H1 (cell line): ENCODE data around the gene UGT1A10. TPM values are rescaled to one million over a fixed set of nuclear protein-coding genes. Genes with fewer than 3 reads are reported as not detected.

Experiments used
- ASH2L ChIP-seq: fragments of 200-600, 300-600 bp; sonication (generic); IDR thresholded peaks from one replicate; pipeline ENCODE4 v1.7.1; 2017; ENCODE audit warnings: low read length
- RAD21 ChIP-seq, 2 experiments: IDR thresholded peaks in 1 of 2; conservative IDR thresholded peaks in 1 of 2; 2 replicates each; pipeline ENCODE4 v1.6.1; 2011; ENCODE audit warnings: low read depth in 2 of 2, low read length in 2 of 2, improper control_type of control experiment in 1 of 2, inconsistent platforms in 1 of 2, mild to moderate bottlenecking in 1 of 2, moderate library complexity in 1 of 2
- polyA plus RNA-seq, 7 experiments: library from polyadenylated mRNA; depleted of rRNA in 3 of 7; stranded (reverse) in 5 of 7; unstranded in 2 of 7; fragments of >200 nt in 5 of 7; fragments of 200-250 nt in 2 of 7; gene quantifications; 1 replicate in 5 of 7; 2 replicates in 1 of 7; 4 replicates in 1 of 7; pipeline versions ENCODE4 v1.2.1 to v1.2.3, GENCODE V29; 2011 to 2013; ENCODE audit warnings: missing spikeins in 2 of 7, mixed read lengths in 2 of 7
- total RNA-seq: library from RNA; stranded (reverse); fragmentation: NEBNext Ultra II Directional; extraction: Animal tissue kit (Norgen Biotek cat#: 25700); gene quantifications from 2 replicates; pipeline ENCODE4 v1.2.1, GENCODE V29; 2021

Gene UGT1A10
- total and polyA plus RNA-seq, 2 of the 8 experiments (the other 6 are each of a cell fraction or from before 2014, with no cell fraction given): not detected

DNA sequence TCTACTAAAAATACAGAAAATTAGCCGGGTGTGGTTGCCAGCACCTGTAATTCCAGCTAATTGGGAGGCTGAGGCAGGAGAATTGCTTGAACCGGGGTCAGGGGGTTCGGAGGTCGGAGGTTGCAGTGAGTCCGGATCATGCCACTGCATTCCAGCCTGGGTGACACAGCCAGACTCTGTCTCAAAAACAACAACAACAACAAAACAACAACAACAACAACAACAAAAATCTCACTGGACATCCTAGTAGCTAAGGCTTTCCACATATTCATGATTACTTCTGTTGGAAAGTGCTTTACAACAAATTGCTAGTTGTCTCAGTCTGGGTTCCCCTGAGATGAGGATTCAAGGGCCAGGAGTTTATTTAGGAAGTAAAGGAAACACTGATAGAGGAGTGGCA is 137.6 kb downstream of the UGT1A10 start (continued):
- TF ChIP-seq RAD21 (IDR thresholded peaks at IDR 0.05 in 1 of 2, conservative IDR thresholded peaks at IDR 0.05 in 1 of 2; ENCODE audit: low read depth in 2 of 2, low read length in 2 of 2): no peak
- TF ChIP-seq ASH2L: no peak
- TF ChIP-seq, all 59 proteins: peak for 0
